ENCODE results near the gene ITPKB.

ITPKB gene

DNA sequence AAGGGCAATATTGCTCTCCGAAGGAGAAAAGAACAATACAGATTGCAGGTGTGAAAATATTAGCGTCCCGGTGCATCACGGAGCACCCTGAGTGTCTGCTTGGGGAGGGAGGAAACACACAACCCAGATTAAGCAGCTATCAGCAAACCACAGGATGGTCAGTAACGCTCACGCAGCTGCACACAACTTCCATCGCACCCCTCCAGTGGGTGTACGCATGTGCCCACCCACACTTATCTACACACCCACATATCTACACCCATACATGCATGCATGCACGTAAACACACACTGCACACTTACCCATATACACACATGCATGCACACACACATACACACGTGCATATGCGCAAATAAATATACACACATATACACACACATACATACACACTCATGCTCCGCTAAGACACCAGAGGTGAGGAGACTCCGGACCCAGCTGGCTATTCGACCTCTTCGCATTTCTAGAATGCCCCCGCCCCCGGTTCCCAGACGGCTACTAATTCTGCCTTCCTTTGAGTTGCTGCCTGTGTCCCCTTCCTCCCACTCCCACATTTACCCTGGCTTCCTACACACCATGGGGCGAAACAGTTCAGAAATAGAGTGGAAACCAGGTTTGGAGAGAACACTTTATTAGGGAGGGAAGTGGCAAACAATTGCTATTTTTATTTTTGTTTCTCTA, 26.2 kb downstream of the ITPKB start:
- no peak for DNase-seq (ENCODE audit: low read depth in 1 of 2, low spot score in 1 of 2)
- TF ChIP-seq, protein P1, sequence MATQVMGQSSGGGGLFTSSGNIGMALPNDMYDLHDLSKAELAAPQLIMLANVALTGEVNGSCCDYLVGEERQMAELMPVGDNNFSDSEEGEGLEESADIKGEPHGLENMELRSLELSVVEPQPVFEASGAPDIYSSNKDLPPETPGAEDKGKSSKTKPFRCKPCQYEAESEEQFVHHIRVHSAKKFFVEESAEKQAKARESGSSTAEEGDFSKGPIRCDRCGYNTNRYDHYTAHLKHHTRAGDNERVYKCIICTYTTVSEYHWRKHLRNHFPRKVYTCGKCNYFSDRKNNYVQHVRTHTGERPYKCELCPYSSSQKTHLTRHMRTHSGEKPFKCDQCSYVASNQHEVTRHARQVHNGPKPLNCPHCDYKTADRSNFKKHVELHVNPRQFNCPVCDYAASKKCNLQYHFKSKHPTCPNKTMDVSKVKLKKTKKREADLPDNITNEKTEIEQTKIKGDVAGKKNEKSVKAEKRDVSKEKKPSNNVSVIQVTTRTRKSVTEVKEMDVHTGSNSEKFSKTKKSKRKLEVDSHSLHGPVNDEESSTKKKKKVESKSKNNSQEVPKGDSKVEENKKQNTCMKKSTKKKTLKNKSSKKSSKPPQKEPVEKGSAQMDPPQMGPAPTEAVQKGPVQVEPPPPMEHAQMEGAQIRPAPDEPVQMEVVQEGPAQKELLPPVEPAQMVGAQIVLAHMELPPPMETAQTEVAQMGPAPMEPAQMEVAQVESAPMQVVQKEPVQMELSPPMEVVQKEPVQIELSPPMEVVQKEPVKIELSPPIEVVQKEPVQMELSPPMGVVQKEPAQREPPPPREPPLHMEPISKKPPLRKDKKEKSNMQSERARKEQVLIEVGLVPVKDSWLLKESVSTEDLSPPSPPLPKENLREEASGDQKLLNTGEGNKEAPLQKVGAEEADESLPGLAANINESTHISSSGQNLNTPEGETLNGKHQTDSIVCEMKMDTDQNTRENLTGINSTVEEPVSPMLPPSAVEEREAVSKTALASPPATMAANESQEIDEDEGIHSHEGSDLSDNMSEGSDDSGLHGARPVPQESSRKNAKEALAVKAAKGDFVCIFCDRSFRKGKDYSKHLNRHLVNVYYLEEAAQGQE (IDR thresholded peaks at IDR 0.05; ENCODE audit: insufficient replicate concordance, low read depth): no peak
- TF ChIP-seq GABPA (IDR thresholded peaks at IDR 0.05; ENCODE audit: low read depth) (no peak), SPI1 (IDR thresholded peaks at IDR 0.05; ENCODE audit: borderline replicate concordance, low read depth) (no peak), POLR2AphosphoS5 (IDR thresholded peaks at IDR 0.05; ENCODE audit: low read depth) (no peak)
- TF ChIP-seq, protein P2, sequence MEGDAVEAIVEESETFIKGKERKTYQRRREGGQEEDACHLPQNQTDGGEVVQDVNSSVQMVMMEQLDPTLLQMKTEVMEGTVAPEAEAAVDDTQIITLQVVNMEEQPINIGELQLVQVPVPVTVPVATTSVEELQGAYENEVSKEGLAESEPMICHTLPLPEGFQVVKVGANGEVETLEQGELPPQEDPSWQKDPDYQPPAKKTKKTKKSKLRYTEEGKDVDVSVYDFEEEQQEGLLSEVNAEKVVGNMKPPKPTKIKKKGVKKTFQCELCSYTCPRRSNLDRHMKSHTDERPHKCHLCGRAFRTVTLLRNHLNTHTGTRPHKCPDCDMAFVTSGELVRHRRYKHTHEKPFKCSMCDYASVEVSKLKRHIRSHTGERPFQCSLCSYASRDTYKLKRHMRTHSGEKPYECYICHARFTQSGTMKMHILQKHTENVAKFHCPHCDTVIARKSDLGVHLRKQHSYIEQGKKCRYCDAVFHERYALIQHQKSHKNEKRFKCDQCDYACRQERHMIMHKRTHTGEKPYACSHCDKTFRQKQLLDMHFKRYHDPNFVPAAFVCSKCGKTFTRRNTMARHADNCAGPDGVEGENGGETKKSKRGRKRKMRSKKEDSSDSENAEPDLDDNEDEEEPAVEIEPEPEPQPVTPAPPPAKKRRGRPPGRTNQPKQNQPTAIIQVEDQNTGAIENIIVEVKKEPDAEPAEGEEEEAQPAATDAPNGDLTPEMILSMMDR (IDR thresholded peaks at IDR 0.05; ENCODE audit: insufficient read depth, low read length): no peak
- H3K27ac ChIP-seq (replicated peaks): no peak overlapping the region
- H3K27me3 ChIP-seq (ENCODE audit: insufficient read depth, poor library complexity, severe bottlenecking): no peaks in the 10 kb centered on the region
- H3K4me3 ChIP-seq (replicated peaks; ENCODE audit: insufficient read depth, low read length): no peak overlapping the region

DNA sequence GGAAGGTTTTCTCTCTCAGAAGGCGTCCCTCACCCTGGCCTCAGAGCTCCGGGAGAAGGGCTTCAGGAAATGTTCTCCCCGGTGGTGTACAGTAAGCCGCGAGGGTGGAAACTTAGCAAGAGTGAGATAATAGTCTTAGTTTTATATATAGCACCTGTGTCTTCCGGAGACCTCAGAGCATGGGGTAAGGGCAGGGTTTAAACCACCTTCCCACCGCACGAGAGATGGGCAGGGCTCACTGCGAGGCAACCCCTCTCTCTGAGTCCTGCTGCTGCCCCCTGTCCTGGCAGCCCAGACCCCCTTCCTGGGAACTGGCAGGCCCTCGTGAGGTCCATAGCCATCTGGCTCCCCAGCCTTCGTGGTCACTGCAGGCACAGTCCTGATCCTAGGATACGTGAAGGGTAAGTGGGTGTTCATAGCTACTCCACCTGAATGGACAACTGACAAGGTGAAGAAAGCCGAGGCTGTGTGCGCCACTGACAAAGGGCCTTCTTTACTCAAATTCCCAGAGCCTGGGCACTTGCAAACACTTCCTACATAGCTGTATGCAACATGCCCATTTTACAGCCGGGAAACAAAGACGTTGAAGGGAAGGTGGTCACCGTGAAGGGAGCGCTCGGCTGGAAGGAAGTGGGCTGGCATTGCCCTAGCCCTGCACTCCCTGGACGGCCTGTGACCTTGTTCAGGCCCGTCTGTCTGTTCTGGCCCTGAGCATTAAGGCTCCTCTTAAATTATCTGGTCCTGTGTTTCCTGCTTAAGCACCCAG, 26.9 kb downstream of the ITPKB start:
- H3K27ac ChIP-seq (replicated peaks): no peak overlapping the region
- DNase-seq (ENCODE audit: low read depth in 1 of 2, low spot score in 1 of 2): no peak
- H3K4me3 ChIP-seq (replicated peaks; ENCODE audit: insufficient read depth, low read length): no peak overlapping the region
- TF ChIP-seq SPI1 (IDR thresholded peaks at IDR 0.05; ENCODE audit: borderline replicate concordance, low read depth) (no peak), POLR2AphosphoS5 (IDR thresholded peaks at IDR 0.05; ENCODE audit: low read depth) (no peak), GABPA (IDR thresholded peaks at IDR 0.05; ENCODE audit: low read depth) (no peak)
- TF ChIP-seq, protein P1 (IDR thresholded peaks at IDR 0.05; ENCODE audit: insufficient replicate concordance, low read depth): no peak
- TF ChIP-seq, protein P2 (IDR thresholded peaks at IDR 0.05; ENCODE audit: insufficient read depth, low read length): no peak
- no peaks in the 10 kb centered on the region for H3K27me3 ChIP-seq (ENCODE audit: insufficient read depth, poor library complexity, severe bottlenecking)

DNA sequence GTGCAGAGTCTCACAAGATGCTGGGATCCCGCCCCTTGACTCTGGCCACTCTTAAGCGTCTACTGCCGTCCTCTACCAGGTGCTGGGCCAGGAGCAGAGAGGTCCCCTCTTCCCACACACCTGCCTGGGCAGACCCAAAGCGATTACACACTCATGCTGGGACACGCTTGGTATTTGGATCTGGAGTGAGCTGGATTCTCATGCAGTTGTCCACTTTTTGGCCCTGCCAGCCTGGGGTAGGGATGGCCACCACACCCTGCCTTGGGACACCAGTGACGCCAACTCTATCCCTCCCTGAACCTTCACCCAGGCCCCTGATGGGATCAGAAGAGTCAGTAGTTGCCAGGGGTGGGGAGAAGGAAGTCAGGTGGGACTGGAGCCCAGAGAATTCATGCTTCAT, 28.6 kb downstream of the ITPKB start:
- TF ChIP-seq, protein P1 (IDR thresholded peaks at IDR 0.05; ENCODE audit: insufficient replicate concordance, low read depth): no peak
- TF ChIP-seq POLR2AphosphoS5 (IDR thresholded peaks at IDR 0.05; ENCODE audit: low read depth): no peak
- TF ChIP-seq GABPA (IDR thresholded peaks at IDR 0.05; ENCODE audit: low read depth): no peak
- TF ChIP-seq SPI1 (IDR thresholded peaks at IDR 0.05; ENCODE audit: borderline replicate concordance, low read depth): no peak
- TF ChIP-seq, protein P2 (IDR thresholded peaks at IDR 0.05; ENCODE audit: insufficient read depth, low read length): no peak
- DNase-seq (ENCODE audit: low read depth in 1 of 2, low spot score in 1 of 2): no peak
- no peak overlapping the region for H3K27ac ChIP-seq (replicated peaks)

More for the DNA sequence above, 28.6 kb downstream of the ITPKB start:
- Histone ChIP-seq H3K27me3 (ENCODE audit: insufficient read depth, poor library complexity, severe bottlenecking) (no peaks in the 10 kb centered on the region), H3K4me3 (replicated peaks; ENCODE audit: insufficient read depth, low read length) (no peak overlapping the region)
